Neural cell (in vitro differentiated cells): Measurements from ENCODE around the gene MGAT4B. TPM values are rescaled to one million over a fixed set of nuclear protein-coding genes. Genes with fewer than 3 reads are reported as not detected.

Experiments used
- H2AFZ ChIP-seq: fragments of 200-600, 300-800 bp; sonication (generic), shearing (Covaris generic); 2 replicates; pipeline ENCODE4 v1.6.0; 2014; ENCODE audit warnings: low read depth, mild to moderate bottlenecking, antibody characterized with exemption, low read length, moderate library complexity
- H3F3A ChIP-seq: fragments of 200-600 bp; shearing (Covaris generic); 2 replicates; pipeline ENCODE4 v1.6.1; 2016; ENCODE audit warnings: mild to moderate bottlenecking, moderate library complexity, mixed read lengths, antibody characterized with exemption, low read length; ENCODE audit not compliant: insufficient read depth, poor library complexity, severe bottlenecking
- H3K27ac ChIP-seq: fragments of 200-600, 300-800 bp; sonication (generic), shearing (Covaris generic); 2 replicates; pipeline ENCODE4 v1.5.1; 2014; ENCODE audit warnings: mild to moderate bottlenecking, low read length, moderate library complexity
- H3K27me3 ChIP-seq: fragments of 300-800, 200-600 bp; sonication (generic), shearing (Covaris generic); 2 replicates; pipeline ENCODE4 v1.6.0; 2014; ENCODE audit warnings: mild to moderate bottlenecking, low read depth, low read length, moderate library complexity; ENCODE audit not compliant: insufficient read depth
- H3K36me3 ChIP-seq: fragments of 300-800, 200-600 bp; sonication (generic), shearing (Covaris generic); 2 replicates; pipeline ENCODE4 v1.5.1; 2014; ENCODE audit warnings: mild to moderate bottlenecking, antibody characterized with exemption, low read length, moderate library complexity; ENCODE audit not compliant: insufficient read depth
- H3K4me2 ChIP-seq: fragments of 300-800, 200-600 bp; sonication (generic), shearing (Covaris generic); 2 replicates; pipeline ENCODE4 v1.6.0; 2014; ENCODE audit warnings: mild to moderate bottlenecking, low read length
- H3K4me3 ChIP-seq: fragments of 300-800, 200-600 bp; sonication (generic), shearing (Covaris generic); 2 replicates; pipeline ENCODE4 v1.5.1; 2014; ENCODE audit warnings: mild to moderate bottlenecking, low read length, moderate library complexity
- H3K79me2 ChIP-seq: fragments of 200-600 bp; shearing (Covaris generic); replicated peaks from 2 replicates; pipeline ENCODE4 v1.6.0; 2014; ENCODE audit warnings: mild to moderate bottlenecking, low read length, moderate library complexity; ENCODE audit not compliant: insufficient read depth
- H3K9ac ChIP-seq: fragments of 300-800, 200-600 bp; sonication (generic), shearing (Covaris generic); 2 replicates; pipeline ENCODE4 v1.6.1; 2016; ENCODE audit warnings: mild to moderate bottlenecking, low read length, mixed read lengths
- H3K9me2 ChIP-seq: fragments of 200-600 bp; shearing (Covaris generic); 2 replicates; pipeline ENCODE4 v1.6.1; 2016; ENCODE audit warnings: mild to moderate bottlenecking, low read length, mixed read lengths; ENCODE audit not compliant: insufficient read depth
- H3K9me3 ChIP-seq: fragments of 200-600, 300-800 bp; sonication (generic), shearing (Covaris generic); 2 replicates; pipeline ENCODE4 v1.6.1; 2016; ENCODE audit warnings: mild to moderate bottlenecking, mixed run types, low read length, moderate library complexity, mixed read lengths
- H4K20me1 ChIP-seq: fragments of 200-600 bp; shearing (Covaris generic); 2 replicates; pipeline ENCODE4 v1.6.1; 2016; ENCODE audit warnings: mild to moderate bottlenecking, mixed run types; ENCODE audit not compliant: insufficient read depth
- CTCF ChIP-seq: fragments of 450-650 bp; IDR thresholded peaks from 2 replicates; pipeline ENCODE4 v1.5.1; 2014; ENCODE audit warnings: antibody characterized with exemption, mild to moderate bottlenecking, moderate library complexity; ENCODE audit not compliant: poor library complexity, severe bottlenecking
- EP300 ChIP-seq: fragments of 450-650 bp; conservative IDR thresholded peaks from 2 replicates; pipeline ENCODE4 v1.6.1; 2014; ENCODE audit warnings: antibody characterized with exemption, mild to moderate bottlenecking, moderate library complexity; ENCODE audit not compliant: poor library complexity, severe bottlenecking
- EZH2 ChIP-seq: fragments of 200-600, 300-800 bp; shearing (Covaris generic), sonication (generic); IDR thresholded peaks from 2 replicates; pipeline ENCODE4 v1.6.1; 2014; ENCODE audit warnings: antibody characterized with exemption, low read length, borderline replicate concordance, mild to moderate bottlenecking; ENCODE audit not compliant: insufficient read depth, poor library complexity, severe bottlenecking
- MXI1 ChIP-seq: fragments of 450-650 bp; conservative IDR thresholded peaks from 2 replicates; pipeline ENCODE4 v1.6.1; 2014; ENCODE audit warnings: antibody characterized with exemption, mild to moderate bottlenecking; ENCODE audit not compliant: poor library complexity, severe bottlenecking
- POLR2AphosphoS5 ChIP-seq: IDR thresholded peaks from 2 replicates; pipeline ENCODE4 v1.6.1; 2012
- RAD21 ChIP-seq: fragments of 450-650 bp; conservative IDR thresholded peaks from 2 replicates; pipeline ENCODE4 v1.6.1; 2014; ENCODE audit warnings: antibody characterized with exemption, mild to moderate bottlenecking, moderate library complexity
- REST ChIP-seq: IDR thresholded peaks from 2 replicates; pipeline ENCODE4 v1.6.1; 2012; ENCODE audit warnings: borderline replicate concordance
- SMC3 ChIP-seq: fragments of 450-650 bp; conservative IDR thresholded peaks from 2 replicates; pipeline ENCODE4 v1.6.1; 2014; ENCODE audit warnings: antibody characterized with exemption, mild to moderate bottlenecking, moderate library complexity; ENCODE audit not compliant: poor library complexity
- TAF1 ChIP-seq: IDR thresholded peaks from 2 replicates; pipeline ENCODE4 v1.6.1; 2012; ENCODE audit warnings: low read depth
- polyA plus RNA-seq: library from polyadenylated mRNA; depleted of rRNA; stranded (reverse); fragments of >200 nt; gene quantifications from 2 replicates; pipeline ENCODE4 v1.2.3, GENCODE V29; 2014

The MGAT4B gene
- polyA plus RNA-seq, 1 donor from 2014 or later, result 70.6 TPM

DNA sequence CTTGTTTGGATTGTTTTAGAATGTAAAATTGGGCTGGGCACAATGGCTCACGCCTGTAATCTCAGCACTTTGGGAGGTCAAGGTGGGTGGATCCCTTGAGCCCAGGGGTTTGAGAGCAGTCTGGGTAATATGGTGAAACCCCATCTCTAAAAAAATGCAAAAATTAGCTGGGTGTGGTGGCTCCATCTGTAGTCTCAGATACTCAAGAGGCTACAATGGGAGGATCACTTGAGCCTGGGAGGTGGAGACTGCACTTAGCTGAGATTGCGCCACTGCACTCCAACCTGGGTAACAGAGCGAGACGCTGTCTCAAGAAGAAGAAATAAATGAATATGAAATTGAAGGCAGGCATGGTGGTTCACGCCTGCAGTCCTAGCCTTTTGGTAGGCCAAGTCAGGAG is 52.7 kb downstream of the MGAT4B start:
- H4K20me1 ChIP-seq, result peaks cover 9% of the 10 kb centered on the region
- no peak overlapping the region for H2AFZ ChIP-seq
- no peak overlapping the region for H3K27ac ChIP-seq

GRCh38 chr5:179749857-179750508 is 56.7 kb downstream of the MGAT4B start:
- no peaks in the 10 kb centered on the region for H3F3A ChIP-seq
- peaks cover 5% of the 10 kb centered on the region for H4K20me1 ChIP-seq
- H3K4me2 ChIP-seq, result no peak overlapping the region
- no peaks in the 10 kb centered on the region for H3K9me2 ChIP-seq
- H2AFZ ChIP-seq, result no peak overlapping the region
- no peaks in the 10 kb centered on the region for H3K27me3 ChIP-seq
- H3K27ac ChIP-seq, result no peak overlapping the region
- H3K79me2 ChIP-seq, result peaks cover 71% of the 10 kb centered on the region
- TF ChIP-seq MXI1 (no peak), CTCF (no peak), POLR2AphosphoS5 (no peak), EP300 (no peak), EZH2 (no peak), TAF1 (no peak)
- H3K4me3 ChIP-seq, result no peak overlapping the region
- H3K9ac ChIP-seq, result no peak overlapping the region
- no peaks in the 10 kb centered on the region for H3K9me3 ChIP-seq
- H3K36me3 ChIP-seq, result peaks cover 6% of the 10 kb centered on the region

More for the DNA sequence above, 52.7 kb downstream of the MGAT4B start:
- Histone ChIP-seq H3K9ac (no peak overlapping the region), H3K4me3 (no peak overlapping the region), H3K4me2 (no peak overlapping the region), H3K79me2 (peaks cover 76% of the 10 kb centered on the region), H3K27me3 (no peaks in the 10 kb centered on the region), H3K9me3 (no peaks in the 10 kb centered on the region), H3K9me2 (no peaks in the 10 kb centered on the region), H3F3A (no peaks in the 10 kb centered on the region), H3K36me3 (peaks cover 6% of the 10 kb centered on the region)
- TF ChIP-seq MXI1 (no peak), REST (no peak), EZH2 (no peak), EP300 (no peak), POLR2AphosphoS5 (no peak), RAD21 (no peak), SMC3 (no peak), CTCF (no peak), TAF1 (no peak)
